ENCODE measurements around the gene PEAR1.
A peak's percentile ranks its signal among the peaks of the same experiment; 100 is the strongest.

PEAR1 gene

GRCh38 chr1:156909671-156910070 lies 16.2 kb downstream of the PEAR1 start:
- DNase-seq (ENCODE audit: low read depth in 1 of 2, low spot score in 1 of 2): no peak
- no peaks in the 10 kb centered on the region for H3K27me3 ChIP-seq (ENCODE audit: insufficient read depth, poor library complexity, severe bottlenecking)
- H3K4me3 ChIP-seq (replicated peaks; ENCODE audit: insufficient read depth, low read length): no peak overlapping the region
- H3K27ac ChIP-seq (replicated peaks): no peak overlapping the region
- TF ChIP-seq REST (IDR thresholded peaks at IDR 0.05; ENCODE audit: insufficient replicate concordance, low read depth) (no peak), SPI1 (IDR thresholded peaks at IDR 0.05; ENCODE audit: borderline replicate concordance, low read depth) (no peak), POLR2AphosphoS5 (IDR thresholded peaks at IDR 0.05; ENCODE audit: low read depth) (no peak)

GRCh38 chr1:156910309-156910782 lies 16.8 kb downstream of the PEAR1 start:
- TF ChIP-seq SPI1 (IDR thresholded peaks at IDR 0.05; ENCODE audit: borderline replicate concordance, low read depth) (no peak), GABPA (IDR thresholded peaks at IDR 0.05; ENCODE audit: low read depth) (no peak), CTCF (IDR thresholded peaks at IDR 0.05; ENCODE audit: insufficient read depth, low read length) (peak; percentile 73)
- Histone ChIP-seq H3K4me3 (replicated peaks; ENCODE audit: insufficient read depth, low read length) (no peak overlapping the region), H3K27ac (replicated peaks) (no peak overlapping the region), H3K27me3 (ENCODE audit: insufficient read depth, poor library complexity, severe bottlenecking) (no peaks in the 10 kb centered on the region)
- peak; percentile 36 to 37 for DNase-seq (ENCODE audit: low read depth in 1 of 2, low spot score in 1 of 2)

GRCh38 chr1:156911577-156912298 lies 18.2 kb downstream of the PEAR1 start:
- TF ChIP-seq SPI1 (IDR thresholded peaks at IDR 0.05; ENCODE audit: borderline replicate concordance, low read depth) (peak; percentile 75; the same call in 1 of the 2 replicates), POLR2AphosphoS5 (IDR thresholded peaks at IDR 0.05; ENCODE audit: low read depth) (no peak), GABPA (IDR thresholded peaks at IDR 0.05; ENCODE audit: low read depth) (no peak), REST (IDR thresholded peaks at IDR 0.05; ENCODE audit: insufficient replicate concordance, low read depth) (no peak), CTCF (IDR thresholded peaks at IDR 0.05; ENCODE audit: insufficient read depth, low read length) (no peak)
- DNase-seq (ENCODE audit: low read depth in 1 of 2, low spot score in 1 of 2): peak in 1 of 2 experiments; percentile 28
- no peak overlapping the region for H3K27ac ChIP-seq (replicated peaks)
- no peaks in the 10 kb centered on the region for H3K27me3 ChIP-seq (ENCODE audit: insufficient read depth, poor library complexity, severe bottlenecking)
- H3K4me3 ChIP-seq (replicated peaks; ENCODE audit: insufficient read depth, low read length): no peak overlapping the region

- no peak for TF ChIP-seq REST (IDR thresholded peaks at IDR 0.05; ENCODE audit: insufficient replicate concordance, low read depth)
- TF ChIP-seq SPI1 (IDR thresholded peaks at IDR 0.05; ENCODE audit: borderline replicate concordance, low read depth): no peak
- no peak for TF ChIP-seq CTCF (IDR thresholded peaks at IDR 0.05; ENCODE audit: insufficient read depth, low read length)
- TF ChIP-seq POLR2AphosphoS5 (IDR thresholded peaks at IDR 0.05; ENCODE audit: low read depth): no peak
- no peak for TF ChIP-seq GABPA (IDR thresholded peaks at IDR 0.05; ENCODE audit: low read depth)
- no peaks in the 10 kb centered on the region for H3K27me3 ChIP-seq (ENCODE audit: insufficient read depth, poor library complexity, severe bottlenecking)
- DNase-seq (ENCODE audit: low read depth in 1 of 2, low spot score in 1 of 2): no peak
- H3K27ac ChIP-seq (replicated peaks): no peak overlapping the region
- no peak overlapping the region for H3K4me3 ChIP-seq (replicated peaks; ENCODE audit: insufficient read depth, low read length)
Observed at GRCh38 chr1:156912310-156912709, 18.8 kb downstream of the PEAR1 start.
